Epithelial cell of alveolus of lung (primary cell): Measurements from ENCODE around the gene MAN2C1. TPM values are rescaled to one million over a fixed set of nuclear protein-coding genes. Genes with fewer than 3 reads are reported as not detected.

Source experiments
- total RNA-seq: library from RNA; depleted of rRNA; stranded (reverse); fragments of >200 nt; gene quantifications from 2 replicates; pipeline ENCODE4 v1.2.1, GENCODE V29; 2015

MAN2C1 gene
- 56.0 and 82.2 TPM in 2 replicates for total RNA-seq

DNA sequence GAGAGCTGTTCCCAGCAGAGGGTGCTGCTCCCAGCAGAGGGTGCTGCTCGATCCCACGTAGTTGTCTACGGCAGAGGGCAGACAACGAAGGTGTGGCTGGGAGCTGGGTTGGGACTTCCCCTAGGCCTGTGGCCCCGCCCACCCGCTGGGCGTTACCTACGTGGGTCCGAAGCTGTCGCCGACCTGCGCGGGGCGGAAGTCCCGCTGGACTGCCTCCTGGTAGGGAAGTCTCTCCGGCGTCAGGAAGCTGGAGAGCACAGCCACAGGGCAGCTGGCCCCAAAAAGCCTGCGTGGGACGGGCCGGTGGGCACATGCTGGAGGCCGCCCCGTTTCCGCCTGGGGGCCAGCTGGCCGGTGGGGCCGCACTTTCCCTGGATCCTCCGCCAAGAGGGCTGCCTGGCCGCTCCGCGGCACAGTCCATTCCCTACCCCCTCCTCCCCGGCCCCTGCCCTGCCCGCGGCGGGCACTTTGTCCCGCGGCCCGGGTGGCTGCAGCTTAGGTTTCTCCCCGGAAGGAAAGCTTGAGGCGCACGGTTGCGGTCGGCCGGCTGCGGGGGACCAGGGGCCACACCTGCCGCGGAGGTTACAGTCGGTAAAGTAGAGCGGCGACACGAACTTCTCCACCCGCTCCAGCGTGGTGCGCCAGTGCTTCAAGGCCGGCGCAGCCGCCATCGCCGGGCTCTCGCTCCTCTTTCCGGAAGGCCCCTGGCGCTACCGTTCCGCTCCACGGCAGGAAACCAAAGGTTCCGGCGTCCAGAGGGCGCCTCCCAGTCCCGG is at the start of gene MAN2C1:
MAN2C1 (minus strand) TSS at position 695 of the 776 bp plus-strand sequence; CDS start at position 671, 24 bp downstream.

DNA sequence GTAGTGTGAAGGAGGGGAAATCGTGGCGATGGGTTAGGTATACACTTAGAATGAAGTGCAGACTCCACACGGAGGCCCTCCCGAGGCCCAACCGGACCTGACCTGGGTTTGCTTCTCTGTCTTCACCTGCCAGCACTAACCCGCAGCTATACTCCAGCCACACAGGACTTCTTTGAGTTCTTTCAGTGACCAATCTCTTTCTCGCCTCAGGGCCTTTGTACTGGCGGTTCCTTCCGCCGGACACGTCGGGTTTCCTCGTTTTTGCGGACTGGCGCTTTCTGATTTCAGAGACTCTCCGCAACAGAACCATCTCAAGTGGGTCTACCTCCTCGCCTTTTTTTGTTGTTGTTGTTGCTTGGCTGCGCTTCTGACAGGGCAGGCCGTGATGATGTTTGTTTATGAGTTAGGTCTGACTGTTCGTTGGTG is 21.6 kb downstream of the MAN2C1 start, which contains the start of gene NEIL1:
NEIL1 (plus strand) TSS at position 244 of the 426 bp plus-strand sequence. CDS start 1,867 bp downstream, outside the sequence.

DNA sequence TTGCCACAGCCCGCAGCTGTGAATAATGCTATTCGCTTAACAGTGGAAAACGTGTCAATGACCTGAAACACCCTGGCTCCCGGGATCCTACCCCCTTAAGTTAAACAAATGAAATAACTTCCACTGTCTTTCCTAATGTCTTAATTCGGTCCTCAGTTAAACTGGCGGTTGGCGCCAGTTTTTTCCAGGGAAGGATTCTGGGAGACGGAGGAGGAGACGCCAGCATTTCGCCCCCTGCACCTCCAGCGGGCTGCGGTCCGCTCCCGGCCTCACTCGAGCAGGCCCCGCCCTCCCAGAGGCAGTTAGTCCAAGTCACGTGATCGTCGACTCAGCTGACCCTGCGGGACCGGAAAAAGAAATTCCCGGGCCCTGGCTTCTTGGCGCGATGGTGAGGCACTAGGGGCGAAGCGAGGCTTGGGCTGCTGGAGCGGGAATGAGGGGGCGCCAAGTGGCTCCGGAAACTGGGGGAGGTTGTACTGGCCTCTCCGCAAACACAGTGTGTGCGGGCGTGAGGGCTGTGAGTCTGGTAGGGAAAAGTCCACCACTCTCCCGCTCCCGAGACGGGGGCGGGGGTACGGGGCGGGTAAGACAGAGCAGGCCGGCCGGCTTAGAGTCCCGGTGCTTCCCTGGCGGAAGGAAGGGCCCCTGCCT is 32.6 kb downstream of the MAN2C1 start, which contains the start of gene COMMD4:
COMMD4 (plus strand) TSS at position 359 of the 651 bp plus-strand sequence; CDS start at position 386, 27 bp downstream.

Other genes starting within 250 kb of the MAN2C1 start
- 8.7 and 13.2 TPM in 2 replicates for gene C15orf39, start 166.7 kb downstream of the MAN2C1 start, total RNA-seq
- not detected in 2 replicates for gene GOLGA6C, start 110.3 kb downstream of the MAN2C1 start, total RNA-seq
- not detected in 2 replicates for gene GOLGA6D, start 85.8 kb downstream of the MAN2C1 start, total RNA-seq
- gene COMMD4, start 32.5 kb downstream of the MAN2C1 start, total RNA-seq = 82.4 and 108 TPM in 2 replicates
- gene NEIL1, start 21.6 kb downstream of the MAN2C1 start, total RNA-seq = 1.6 and 19.8 TPM in 2 replicates
- gene SIN3A, start 83.1 kb upstream of the MAN2C1 start, total RNA-seq = 30.4 and 30.5 TPM in 2 replicates
- 21.2 and 22.9 TPM in 2 replicates for gene PTPN9, start 210.7 kb upstream of the MAN2C1 start, total RNA-seq